ENCODE data around the gene UBE2L3.
"Not testable (repeated sequence)": the region's sequence is repeated elsewhere in the genome, so short reads cannot be mapped to it uniquely, and the experiment has no call there.

Gene UBE2L3

GRCh38 chr22:21602579-21602978, 35.1 kb downstream of the UBE2L3 start:
- no peak for DNase-seq (ENCODE audit: low spot score)

- no peak for DNase-seq (ENCODE audit: low spot score)
These were observed 36.5 kb downstream of the UBE2L3 start for GRCh38 chr22:21603973-21604372.

GRCh38 chr22:21605887-21606564, 38.5 kb downstream of the UBE2L3 start:
- no peak for DNase-seq (ENCODE audit: low spot score)

- no peak for DNase-seq (ENCODE audit: low spot score)
These were observed 39.3 kb downstream of the UBE2L3 start for GRCh38 chr22:21606775-21607174.

GRCh38 chr22:21609556-21610157, 42.1 kb downstream of the UBE2L3 start:
- not testable (repeated sequence) for DNase-seq (ENCODE audit: low spot score)

- no peak for DNase-seq (ENCODE audit: low spot score)
These were observed 43.9 kb downstream of the UBE2L3 start for GRCh38 chr22:21611210-21611977.

- no peak for DNase-seq (ENCODE audit: low spot score)
These were observed 45.3 kb downstream of the UBE2L3 start for GRCh38 chr22:21612858-21613257.

- no peak for DNase-seq (ENCODE audit: low spot score)
These were observed 46.2 kb downstream of the UBE2L3 start for GRCh38 chr22:21613553-21614233.

GRCh38 chr22:21615731-21616130, 48.2 kb downstream of the UBE2L3 start:
- no peak for DNase-seq (ENCODE audit: low spot score)

GRCh38 chr22:21617337-21617736, 49.8 kb downstream of the UBE2L3 start:
- not testable (repeated sequence) for DNase-seq (ENCODE audit: low spot score)

- no peak for DNase-seq (ENCODE audit: low spot score)
These were observed 53.5 kb downstream of the UBE2L3 start for GRCh38 chr22:21621025-21621424.

GRCh38 chr22:21622011-21622918, 54.8 kb downstream of the UBE2L3 start:
- no peak for DNase-seq (ENCODE audit: low spot score)

GRCh38 chr22:21622919-21623647, 55.6 kb downstream of the UBE2L3 start:
- no peak for DNase-seq (ENCODE audit: low spot score)

- no peak for DNase-seq (ENCODE audit: low spot score)
These were observed 56.1 kb downstream of the UBE2L3 start for GRCh38 chr22:21623648-21623970.

- no peak for DNase-seq (ENCODE audit: low spot score)
These were observed 56.8 kb downstream of the UBE2L3 start for GRCh38 chr22:21624120-21624879.

GRCh38 chr22:21624880-21625791, 57.6 kb downstream of the UBE2L3 start:
- DNase-seq (ENCODE audit: low spot score): no peak

GRCh38 chr22:21626073-21626734, 58.7 kb downstream of the UBE2L3 start:
- DNase-seq (ENCODE audit: low spot score): no peak

- no peak for DNase-seq (ENCODE audit: low spot score)
These were observed 59.4 kb downstream of the UBE2L3 start for GRCh38 chr22:21626735-21627469.

Measured in HuH-7.5 (cell line).